HG03432 (cell line): ENCODE data around the gene ADRA2C.

ENCODE experiments used
- ATAC-seq: cut with Tn5 transposase; IDR thresholded peaks from one replicate; pipeline ENCODE4 v1.9.1; 2021; ENCODE audit warnings: mild to moderate bottlenecking, moderate library complexity; ENCODE audit not compliant: unreplicated experiment

Gene ADRA2C

GRCh38 chr4:3732076-3733028, 33.8 kb upstream of the ADRA2C start:
- no peak for ATAC-seq

GRCh38 chr4:3733195-3733594, 33.0 kb upstream of the ADRA2C start:
- ATAC-seq, result no peak

- ATAC-seq, result no peak
Observed at GRCh38 chr4:3735196-3735595, 31.0 kb upstream of the ADRA2C start.

GRCh38 chr4:3736290-3736689, 29.9 kb upstream of the ADRA2C start:
- no peak for ATAC-seq

- ATAC-seq, result no peak
Observed at GRCh38 chr4:3736806-3737205, 29.4 kb upstream of the ADRA2C start.

GRCh38 chr4:3739577-3739976, 26.6 kb upstream of the ADRA2C start:
- ATAC-seq, result no peak

- ATAC-seq, result no peak
Observed at GRCh38 chr4:3740256-3740655, 25.9 kb upstream of the ADRA2C start.

- ATAC-seq, result no peak
Observed at GRCh38 chr4:3741217-3742011, 24.8 kb upstream of the ADRA2C start.

GRCh38 chr4:3742610-3743009, 23.6 kb upstream of the ADRA2C start:
- ATAC-seq, result no peak

GRCh38 chr4:3744232-3744631, 22.0 kb upstream of the ADRA2C start:
- no peak for ATAC-seq

- no peak for ATAC-seq
Observed at GRCh38 chr4:3744901-3745300, 21.3 kb upstream of the ADRA2C start.

GRCh38 chr4:3745886-3746656, 20.1 kb upstream of the ADRA2C start:
- no peak for ATAC-seq

GRCh38 chr4:3746701-3747580, 19.2 kb upstream of the ADRA2C start:
- no peak for ATAC-seq

- ATAC-seq, result no peak
Observed at GRCh38 chr4:3747581-3747904, 18.6 kb upstream of the ADRA2C start.

- no peak for ATAC-seq
Observed at GRCh38 chr4:3748136-3748898, 17.9 kb upstream of the ADRA2C start.

- no peak for ATAC-seq
Observed at GRCh38 chr4:3749081-3749480, 17.1 kb upstream of the ADRA2C start.

- no peak for ATAC-seq
Observed at GRCh38 chr4:3750334-3750733, 15.9 kb upstream of the ADRA2C start.

GRCh38 chr4:3752022-3752421, 14.2 kb upstream of the ADRA2C start:
- ATAC-seq, result no peak

GRCh38 chr4:3753726-3754412, 12.3 kb upstream of the ADRA2C start:
- ATAC-seq, result no peak
